PC-9 (cell line): ENCODE measurements around the gene OR1N2. TPM values are rescaled to one million over a fixed set of nuclear protein-coding genes. Genes with fewer than 3 reads are reported as not detected.

Source experiments
- total RNA-seq: library from RNA; stranded (reverse); gene quantifications from 2 replicates; pipeline ENCODE4 v1.2.3, GENCODE V29; 2021

OR1N2 gene
- total RNA-seq, 1 experiment from 2014 or later: not detected

Other genes starting within 250 kb of the OR1N2 start
- 1.8 TPM in 2 replicates for gene PTGS1, start 182.1 kb upstream of the OR1N2 start, total RNA-seq
- gene OR1J1, start 75.2 kb upstream of the OR1N2 start, total RNA-seq: not detected in 2 replicates
- not detected in 2 replicates for gene OR1J2, start 42.3 kb upstream of the OR1N2 start, total RNA-seq
- gene OR1J4, start 34.0 kb upstream of the OR1N2 start, total RNA-seq: not detected in 2 replicates
- not detected in 2 replicates for gene OR1N1, start 25.8 kb upstream of the OR1N2 start, total RNA-seq
- not detected in 2 replicates for gene OR1L8, start 30.3 kb downstream of the OR1N2 start, total RNA-seq
- not detected in 2 replicates for gene OR1Q1, start 61.6 kb downstream of the OR1N2 start, total RNA-seq
- gene OR1B1, start 104.5 kb downstream of the OR1N2 start, total RNA-seq: not detected in 2 replicates
- not detected in 2 replicates for gene OR1L1, start 108.6 kb downstream of the OR1N2 start, total RNA-seq
- gene OR1L3, start 122.0 kb downstream of the OR1N2 start, total RNA-seq: not detected in 2 replicates
- not detected in 2 replicates for gene OR1L4, start 170.9 kb downstream of the OR1N2 start, total RNA-seq
- not detected in 2 replicates for gene OR1L6, start 189.2 kb downstream of the OR1N2 start, total RNA-seq
- not detected in 2 replicates for gene OR5C1, start 235.8 kb downstream of the OR1N2 start, total RNA-seq
- gene OR1K1, start 247.0 kb downstream of the OR1N2 start, total RNA-seq: not detected in 2 replicates